GM12878 (cell line): ENCODE data around the gene AXIN1.

Source experiments
- NR2C2 ChIP-seq: IDR thresholded peaks from 2 replicates; pipeline ENCODE4 v1.6.1; 2011; ENCODE audit warnings: borderline replicate concordance, low read depth; ENCODE audit not compliant: control insufficient read depth, insufficient read length
- SMC3 ChIP-seq: IDR thresholded peaks from 2 replicates; pipeline ENCODE4 v1.6.1; 2011; ENCODE audit warnings: low read length, improper control_type of control experiment, borderline replicate concordance
- TF ChIP-seq, protein P1 (sequence below), 3 experiments: IDR thresholded peaks in 2 of 3; conservative IDR thresholded peaks in 1 of 3; 2 replicates each; pipeline ENCODE4 v1.5.1; 2011; ENCODE audit warnings: low read depth in 3 of 3, low read length in 3 of 3, mild to moderate bottlenecking in 3 of 3, control low read depth in 2 of 3, moderate library complexity in 2 of 3, inconsistent platforms in 1 of 3, mixed read lengths in 1 of 3; ENCODE audit not compliant: control insufficient read depth in 2 of 3, insufficient read depth in 1 of 3; ENCODE audit errors: extremely low read depth in 1 of 3

DNA sequence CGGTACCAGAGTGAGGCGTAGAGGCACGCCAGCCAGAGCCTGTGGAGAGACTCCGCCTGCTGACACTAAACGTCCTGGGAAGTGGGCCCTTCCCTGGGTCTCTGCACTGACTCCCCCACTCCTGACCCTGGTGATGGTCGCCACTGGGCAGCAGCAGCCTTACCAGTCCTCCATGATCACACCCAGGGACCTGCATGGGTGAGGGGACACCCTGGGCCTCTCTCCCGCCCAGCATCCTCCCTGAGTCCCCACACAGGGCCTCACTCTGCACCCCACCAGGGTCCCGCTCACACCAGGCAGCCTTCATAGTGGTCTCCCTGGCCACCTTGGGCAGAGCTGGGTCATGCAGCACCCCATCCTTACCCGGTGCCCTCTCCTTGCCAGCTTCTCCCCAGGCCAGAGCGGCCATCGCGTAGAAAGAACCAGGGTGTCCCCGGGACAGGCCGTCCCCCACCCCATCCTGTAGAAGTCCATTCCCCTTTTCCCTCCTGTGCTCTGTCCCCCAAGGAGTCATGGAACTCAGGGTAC lies 87.5 kb downstream of the AXIN1 start:
- TF ChIP-seq, protein P1, sequence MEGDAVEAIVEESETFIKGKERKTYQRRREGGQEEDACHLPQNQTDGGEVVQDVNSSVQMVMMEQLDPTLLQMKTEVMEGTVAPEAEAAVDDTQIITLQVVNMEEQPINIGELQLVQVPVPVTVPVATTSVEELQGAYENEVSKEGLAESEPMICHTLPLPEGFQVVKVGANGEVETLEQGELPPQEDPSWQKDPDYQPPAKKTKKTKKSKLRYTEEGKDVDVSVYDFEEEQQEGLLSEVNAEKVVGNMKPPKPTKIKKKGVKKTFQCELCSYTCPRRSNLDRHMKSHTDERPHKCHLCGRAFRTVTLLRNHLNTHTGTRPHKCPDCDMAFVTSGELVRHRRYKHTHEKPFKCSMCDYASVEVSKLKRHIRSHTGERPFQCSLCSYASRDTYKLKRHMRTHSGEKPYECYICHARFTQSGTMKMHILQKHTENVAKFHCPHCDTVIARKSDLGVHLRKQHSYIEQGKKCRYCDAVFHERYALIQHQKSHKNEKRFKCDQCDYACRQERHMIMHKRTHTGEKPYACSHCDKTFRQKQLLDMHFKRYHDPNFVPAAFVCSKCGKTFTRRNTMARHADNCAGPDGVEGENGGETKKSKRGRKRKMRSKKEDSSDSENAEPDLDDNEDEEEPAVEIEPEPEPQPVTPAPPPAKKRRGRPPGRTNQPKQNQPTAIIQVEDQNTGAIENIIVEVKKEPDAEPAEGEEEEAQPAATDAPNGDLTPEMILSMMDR (IDR thresholded peaks at IDR 0.05 in 2 of 3, conservative IDR thresholded peaks at IDR 0.05 in 1 of 3; ENCODE audit: control insufficient read depth in 2 of 3, extremely low read depth in 1 of 3, insufficient read depth in 1 of 3, low read depth in 3 of 3, low read length in 3 of 3): no peak
- TF ChIP-seq NR2C2 (no peak), SMC3 (no peak)
